Ishikawa (cell line): ENCODE data around the gene S100A1.
A peak's percentile ranks its signal among the peaks of the same experiment; 100 is the strongest.

ENCODE experiments used
- RAD21 ChIP-seq: IDR thresholded peaks from 2 replicates; pipeline ENCODE4 v1.6.1; 2012; ENCODE audit warnings: low read depth
- TAF1 ChIP-seq: IDR thresholded peaks from 2 replicates; pipeline ENCODE4 v1.6.1; 2012; ENCODE audit warnings: low read depth, mild to moderate bottlenecking
- TF ChIP-seq, protein P1 (sequence below): IDR thresholded peaks from 2 replicates; pipeline ENCODE4 v1.6.1; 2012
- TF ChIP-seq, protein P2 (sequence below): IDR thresholded peaks from 2 replicates; pipeline ENCODE4 v1.6.1; 2012; ENCODE audit warnings: low read depth, mild to moderate bottlenecking

DNA sequence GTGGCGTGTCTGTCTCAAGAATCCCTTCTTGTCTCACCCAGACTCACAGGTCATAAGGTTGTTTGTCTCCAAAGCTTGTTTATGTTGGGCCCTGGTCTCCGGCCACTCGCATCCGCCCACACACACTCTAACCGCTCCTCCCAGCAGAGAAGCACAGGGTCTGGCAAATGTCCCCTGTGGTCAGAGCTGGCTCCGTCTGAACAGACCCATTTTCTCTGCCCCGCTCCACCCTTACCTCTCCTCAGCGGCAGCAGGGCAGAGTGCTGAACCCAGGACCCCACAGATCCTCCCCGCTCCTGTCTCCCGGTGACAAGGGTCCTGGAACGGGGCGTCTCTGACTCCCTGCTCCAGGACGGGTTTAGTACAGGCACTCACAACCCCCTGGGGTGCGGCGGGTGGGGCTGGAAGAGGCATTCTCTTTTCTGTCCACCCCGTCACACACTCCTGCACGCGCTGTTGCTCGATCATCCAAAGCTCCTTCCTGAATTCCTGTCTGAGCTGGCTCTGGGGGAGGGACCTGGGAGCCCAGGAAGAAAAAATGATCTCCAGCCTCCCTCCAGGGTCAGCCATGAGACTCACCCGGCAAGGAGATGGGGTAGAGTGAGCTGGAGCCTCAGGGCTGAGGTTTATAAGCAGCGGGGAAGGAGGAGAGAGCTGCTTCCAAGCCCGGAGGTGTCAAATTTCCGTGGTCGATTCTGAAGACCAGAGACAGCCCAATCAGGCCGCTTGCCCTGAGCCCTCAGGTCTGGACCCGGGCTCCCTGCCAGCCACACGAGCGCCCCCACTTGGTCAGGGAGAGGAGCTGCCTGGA lies 1.1 kb upstream of the S100A1 start, which contains the start of gene S100A13:
- TF ChIP-seq TAF1: peak; percentile 71; the same call in 1 of the 2 replicates
- TF ChIP-seq RAD21: peak; percentile 65; the same call in 1 of the 2 replicates
- TF ChIP-seq, protein P1, sequence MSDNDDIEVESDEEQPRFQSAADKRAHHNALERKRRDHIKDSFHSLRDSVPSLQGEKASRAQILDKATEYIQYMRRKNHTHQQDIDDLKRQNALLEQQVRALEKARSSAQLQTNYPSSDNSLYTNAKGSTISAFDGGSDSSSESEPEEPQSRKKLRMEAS: peak; percentile 84
- TF ChIP-seq, protein P2, sequence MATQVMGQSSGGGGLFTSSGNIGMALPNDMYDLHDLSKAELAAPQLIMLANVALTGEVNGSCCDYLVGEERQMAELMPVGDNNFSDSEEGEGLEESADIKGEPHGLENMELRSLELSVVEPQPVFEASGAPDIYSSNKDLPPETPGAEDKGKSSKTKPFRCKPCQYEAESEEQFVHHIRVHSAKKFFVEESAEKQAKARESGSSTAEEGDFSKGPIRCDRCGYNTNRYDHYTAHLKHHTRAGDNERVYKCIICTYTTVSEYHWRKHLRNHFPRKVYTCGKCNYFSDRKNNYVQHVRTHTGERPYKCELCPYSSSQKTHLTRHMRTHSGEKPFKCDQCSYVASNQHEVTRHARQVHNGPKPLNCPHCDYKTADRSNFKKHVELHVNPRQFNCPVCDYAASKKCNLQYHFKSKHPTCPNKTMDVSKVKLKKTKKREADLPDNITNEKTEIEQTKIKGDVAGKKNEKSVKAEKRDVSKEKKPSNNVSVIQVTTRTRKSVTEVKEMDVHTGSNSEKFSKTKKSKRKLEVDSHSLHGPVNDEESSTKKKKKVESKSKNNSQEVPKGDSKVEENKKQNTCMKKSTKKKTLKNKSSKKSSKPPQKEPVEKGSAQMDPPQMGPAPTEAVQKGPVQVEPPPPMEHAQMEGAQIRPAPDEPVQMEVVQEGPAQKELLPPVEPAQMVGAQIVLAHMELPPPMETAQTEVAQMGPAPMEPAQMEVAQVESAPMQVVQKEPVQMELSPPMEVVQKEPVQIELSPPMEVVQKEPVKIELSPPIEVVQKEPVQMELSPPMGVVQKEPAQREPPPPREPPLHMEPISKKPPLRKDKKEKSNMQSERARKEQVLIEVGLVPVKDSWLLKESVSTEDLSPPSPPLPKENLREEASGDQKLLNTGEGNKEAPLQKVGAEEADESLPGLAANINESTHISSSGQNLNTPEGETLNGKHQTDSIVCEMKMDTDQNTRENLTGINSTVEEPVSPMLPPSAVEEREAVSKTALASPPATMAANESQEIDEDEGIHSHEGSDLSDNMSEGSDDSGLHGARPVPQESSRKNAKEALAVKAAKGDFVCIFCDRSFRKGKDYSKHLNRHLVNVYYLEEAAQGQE: no peak
